NCI-H748 treated with DMSO at 0.1 percent for 48 hours (cell line): ENCODE data around the gene PTER.

Experiments
- DNase-seq: peaks from one replicate; lab custom pipeline; 2025; lab: John Stamatoyannopoulos, UW

Gene PTER, protein sequence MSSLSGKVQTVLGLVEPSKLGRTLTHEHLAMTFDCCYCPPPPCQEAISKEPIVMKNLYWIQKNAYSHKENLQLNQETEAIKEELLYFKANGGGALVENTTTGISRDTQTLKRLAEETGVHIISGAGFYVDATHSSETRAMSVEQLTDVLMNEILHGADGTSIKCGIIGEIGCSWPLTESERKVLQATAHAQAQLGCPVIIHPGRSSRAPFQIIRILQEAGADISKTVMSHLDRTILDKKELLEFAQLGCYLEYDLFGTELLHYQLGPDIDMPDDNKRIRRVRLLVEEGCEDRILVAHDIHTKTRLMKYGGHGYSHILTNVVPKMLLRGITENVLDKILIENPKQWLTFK

DNA sequence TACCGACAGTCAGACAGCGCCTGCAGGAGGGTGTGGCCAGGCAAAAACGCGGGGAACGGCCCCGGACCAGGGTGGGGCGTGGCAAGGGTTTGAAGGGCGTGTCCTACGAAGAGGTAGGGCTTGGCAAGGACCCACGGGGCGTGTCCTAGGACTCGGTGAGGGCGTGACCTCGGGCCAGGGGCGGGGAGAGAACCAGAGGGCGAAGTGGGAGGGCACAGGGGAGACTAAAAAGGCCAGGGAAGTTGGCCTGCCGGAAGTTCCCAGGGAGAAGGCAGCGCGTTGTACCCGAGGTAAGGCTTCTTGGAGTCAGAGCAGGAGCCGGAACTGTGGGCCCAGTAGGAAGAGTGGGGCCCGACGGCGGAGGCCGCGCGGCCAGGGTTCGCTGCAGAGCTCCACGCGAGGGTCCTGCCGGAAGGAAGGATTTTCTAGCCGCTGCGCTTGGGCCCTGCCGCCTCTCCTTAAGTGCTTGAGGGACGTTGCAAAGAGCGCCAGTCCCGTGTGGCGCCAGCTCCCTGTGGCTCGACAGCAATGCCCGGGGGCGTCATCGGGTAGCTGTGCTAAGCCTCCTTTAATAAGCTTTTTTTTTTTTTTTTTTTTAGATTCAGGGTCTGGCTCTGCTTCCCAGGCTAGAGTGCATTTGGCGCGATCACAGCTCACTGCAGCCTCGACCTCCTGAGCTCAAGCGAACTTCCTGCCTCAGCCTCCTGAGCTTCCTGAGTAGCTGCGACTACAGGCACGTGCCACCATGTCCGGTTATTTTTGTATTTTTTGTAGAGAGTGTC lies at the start of gene PTER:
PTER (plus strand) TSS at position 253 of the 782 bp plus-strand sequence. CDS start 47,375 bp downstream, outside the sequence.
- DNase-seq, result peak; percentile 78

DNA sequence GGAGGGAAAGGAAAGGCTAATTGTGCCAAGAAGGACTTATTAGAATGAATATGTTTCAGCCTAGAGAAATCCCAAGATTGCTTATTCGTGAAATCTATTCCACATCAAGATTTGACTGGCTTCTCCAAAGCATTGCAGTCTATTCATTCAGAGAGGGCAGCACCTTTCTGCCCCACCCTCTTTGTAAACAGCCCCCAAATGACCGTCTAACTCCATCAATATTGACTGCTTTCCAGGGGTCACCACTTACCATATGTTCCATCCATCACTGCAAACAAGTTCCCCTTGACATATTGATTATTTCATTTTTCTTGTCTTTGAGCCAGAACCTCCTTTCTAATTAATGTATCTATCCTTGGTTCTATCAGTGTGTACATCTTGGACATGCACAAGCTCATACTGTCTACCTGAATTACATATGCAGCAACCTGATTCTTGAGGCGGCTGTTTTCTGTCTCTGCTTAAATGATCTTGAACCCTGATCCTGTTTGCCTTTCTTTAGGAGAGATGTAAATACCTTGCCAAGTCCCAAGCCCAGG lies 44.2 kb upstream of the PTER start:
- DNase-seq, result peak; percentile 51

DNA sequence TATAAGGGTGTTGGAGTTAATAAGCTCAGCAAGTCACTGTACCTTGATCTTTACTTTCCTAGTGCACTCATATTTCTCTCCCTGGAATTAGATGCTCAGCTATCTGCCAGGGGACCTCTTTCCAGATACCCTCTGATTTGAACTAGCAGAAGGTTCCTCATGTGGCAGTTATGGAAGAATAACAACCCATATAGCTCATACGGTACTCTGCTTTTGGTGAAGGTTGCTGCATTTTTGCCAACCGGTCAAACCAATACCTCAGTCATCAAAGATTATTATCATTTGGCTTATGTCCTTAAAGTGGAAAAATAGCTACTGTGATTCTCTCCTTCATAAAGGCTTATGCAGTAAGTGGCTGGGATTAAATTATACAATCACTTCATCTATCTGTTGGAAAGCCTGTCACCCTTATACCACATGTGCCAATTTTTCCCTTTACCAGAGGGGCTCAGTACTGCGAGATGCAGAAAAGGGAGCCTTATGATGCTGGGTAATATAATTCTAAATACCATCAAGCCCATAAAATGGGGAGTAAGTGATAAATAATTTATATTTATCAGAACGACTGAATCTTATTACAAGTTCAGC lies 43.4 kb upstream of the PTER start:
- DNase-seq, result no peak

DNA sequence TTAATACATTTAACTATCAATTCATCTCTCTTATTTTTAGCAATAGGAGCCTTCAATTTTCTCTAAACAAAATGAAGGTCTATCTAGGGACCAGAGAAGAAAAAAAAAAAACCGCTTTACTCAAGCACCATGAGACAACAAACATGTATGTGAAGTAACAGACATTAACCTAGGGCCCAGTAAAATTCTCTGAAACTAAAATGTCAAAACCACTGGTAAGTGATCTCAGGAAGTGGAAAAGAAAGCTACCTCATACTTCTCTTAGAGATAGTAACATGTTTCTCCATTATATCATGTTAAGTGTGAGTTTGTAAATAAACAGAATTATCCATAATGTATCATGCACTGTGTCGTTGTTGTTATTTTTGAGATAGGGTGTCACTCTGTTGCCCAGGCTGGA lies 35.4 kb upstream of the PTER start:
- DNase-seq, result no peak

DNA sequence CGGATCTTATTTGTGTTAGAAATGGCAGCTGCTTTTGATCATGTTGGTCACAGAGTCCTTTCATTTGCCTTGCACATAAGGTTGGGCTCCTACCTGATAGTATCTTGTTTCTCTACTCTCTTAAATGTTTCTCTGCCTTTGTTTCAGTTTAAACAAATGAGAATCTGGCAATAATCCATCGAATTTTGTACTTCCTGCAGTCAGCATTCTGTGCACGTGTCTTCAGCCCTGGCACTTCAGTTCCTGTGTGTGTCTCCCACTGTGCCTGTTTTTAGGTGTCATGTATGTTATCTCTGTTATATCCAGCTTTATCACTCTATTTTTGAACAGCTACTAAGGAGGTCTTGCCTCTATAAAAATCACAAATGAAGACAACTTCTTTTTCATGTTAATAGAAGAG lies 28.4 kb upstream of the PTER start:
- no peak for DNase-seq

DNA sequence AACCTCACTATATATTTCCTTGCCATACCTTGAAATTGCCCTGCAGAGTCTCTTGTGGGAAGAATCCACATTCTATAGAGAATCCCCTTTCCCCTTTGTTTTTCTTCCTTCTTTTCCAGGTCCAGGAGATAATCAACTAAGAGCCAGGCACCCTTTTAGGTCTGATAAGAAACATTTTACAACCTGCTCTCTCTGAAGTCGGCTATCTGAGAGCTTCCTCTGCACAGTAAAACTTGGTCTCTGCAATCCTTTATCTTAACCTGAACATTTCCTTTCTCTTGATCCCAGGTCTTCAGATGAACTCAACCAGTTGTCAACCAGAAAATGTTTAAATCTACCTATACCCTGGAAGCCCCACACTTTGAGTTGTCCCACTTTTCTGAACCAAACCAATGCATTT lies 19.5 kb upstream of the PTER start:
- DNase-seq, result no peak

DNA sequence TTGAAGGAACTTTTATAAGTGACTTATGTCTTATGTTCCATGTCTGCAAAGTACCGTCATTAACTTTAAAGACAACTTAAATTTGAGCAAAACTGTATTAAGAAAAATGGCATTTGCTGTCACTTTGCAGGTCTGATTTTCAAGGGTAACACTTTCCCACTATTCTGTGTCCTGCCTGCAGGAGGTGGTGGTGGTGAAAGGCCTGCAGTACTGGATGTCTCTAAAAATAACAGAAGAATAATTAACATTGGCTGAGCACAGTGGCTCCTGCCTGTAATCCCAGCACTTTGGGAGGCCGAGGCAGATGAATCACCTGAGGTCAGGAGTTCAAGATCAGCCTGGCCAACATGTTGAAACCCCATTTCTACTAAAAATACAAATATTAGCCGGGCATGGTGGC lies 13.2 kb upstream of the PTER start:
- no peak for DNase-seq

DNA sequence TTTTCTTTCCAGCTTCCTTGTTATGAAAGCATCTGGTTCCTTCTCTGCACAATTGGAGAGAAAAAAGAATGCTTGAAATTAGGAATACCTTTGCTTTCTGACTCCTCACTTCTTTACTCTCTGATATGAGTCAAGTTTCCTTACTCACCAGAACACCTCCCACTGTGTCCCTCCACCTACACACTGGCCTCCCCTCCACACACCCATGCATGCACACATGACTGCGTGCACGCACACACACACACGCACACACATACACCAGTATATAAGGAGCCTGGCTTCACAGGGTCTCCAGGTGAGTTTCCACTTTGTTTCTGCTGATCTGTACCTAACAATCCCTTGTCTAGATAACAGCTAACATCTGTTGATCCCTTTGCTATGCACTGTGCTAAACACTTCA lies 11.4 kb upstream of the PTER start:
- DNase-seq, result no peak

DNA sequence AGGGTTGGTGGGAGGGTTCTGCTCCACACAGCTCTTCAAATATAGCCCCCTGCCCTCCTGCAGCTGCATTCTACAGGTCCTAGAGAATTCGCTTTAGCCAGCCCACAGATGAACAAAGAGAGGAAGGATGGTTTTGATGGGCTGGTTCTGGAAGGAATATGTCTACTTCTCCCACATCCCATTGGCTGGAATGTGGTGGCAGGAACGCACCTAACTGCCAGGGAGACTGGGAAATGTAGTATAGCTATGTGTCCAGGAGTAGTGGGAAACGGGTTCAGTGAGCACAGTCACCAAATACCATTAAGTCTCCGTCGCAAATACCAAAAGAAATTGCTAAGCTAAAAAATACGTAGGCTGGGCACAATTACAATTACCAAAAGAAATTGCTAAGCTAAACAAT lies 7.3 kb upstream of the PTER start:
- no peak for DNase-seq

DNA sequence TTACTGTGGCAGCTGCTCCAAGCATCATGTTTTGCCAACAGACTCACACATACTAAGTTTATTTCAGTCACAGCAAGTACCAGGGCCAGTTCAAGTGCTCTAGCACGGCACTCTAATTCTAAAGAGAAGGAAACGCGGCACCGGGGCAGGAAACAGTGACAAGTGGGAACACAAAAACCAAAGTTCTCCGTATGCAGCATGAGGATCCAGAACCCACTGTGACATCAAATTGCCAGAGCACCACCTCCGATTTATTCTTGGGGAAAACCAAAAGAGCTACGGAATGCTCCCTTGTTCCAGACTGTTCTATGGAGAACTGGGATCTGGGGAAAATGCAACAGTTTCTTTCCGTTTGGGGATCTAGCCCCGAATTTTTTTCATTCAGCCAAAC lies 448 bp upstream of the PTER start:
- no peak for DNase-seq

DNA sequence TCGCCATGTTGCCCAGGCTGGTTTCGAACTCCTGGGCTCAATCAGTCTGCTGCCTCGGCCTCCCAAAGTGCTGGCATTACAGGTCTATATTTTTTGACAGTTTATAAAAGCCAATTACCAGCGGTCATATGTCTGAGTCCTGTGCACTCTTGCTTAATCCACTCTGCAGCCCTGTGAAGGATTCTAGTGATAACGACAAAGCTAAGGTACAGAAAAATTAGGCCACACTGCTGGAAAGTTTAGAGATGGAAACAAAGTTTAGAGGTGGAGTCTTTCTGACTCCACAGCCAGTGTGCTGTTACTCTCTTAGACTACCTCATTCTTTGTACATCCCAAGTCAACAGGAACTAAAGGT lies 707 bp downstream of the PTER start:
- DNase-seq, result no peak

DNA sequence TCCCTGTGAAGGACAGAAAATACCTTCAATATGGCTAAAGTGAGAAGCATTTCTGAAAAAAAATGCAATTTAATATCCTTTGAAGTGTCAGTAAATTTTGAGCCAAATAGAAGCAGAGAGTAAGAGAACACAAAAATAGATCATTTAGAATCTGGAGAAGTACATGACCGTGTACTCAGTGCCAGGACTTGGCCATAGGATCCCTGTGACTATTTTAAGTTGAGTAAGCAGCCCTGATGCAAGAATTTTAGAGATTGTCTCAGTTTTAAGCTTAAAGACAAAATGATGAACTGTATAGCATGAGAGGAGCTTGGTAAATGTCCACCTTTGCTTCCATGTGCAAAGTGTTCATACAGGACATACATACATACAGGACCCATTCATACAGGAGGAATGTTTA lies 2.5 kb downstream of the PTER start:
- DNase-seq, result no peak

DNA sequence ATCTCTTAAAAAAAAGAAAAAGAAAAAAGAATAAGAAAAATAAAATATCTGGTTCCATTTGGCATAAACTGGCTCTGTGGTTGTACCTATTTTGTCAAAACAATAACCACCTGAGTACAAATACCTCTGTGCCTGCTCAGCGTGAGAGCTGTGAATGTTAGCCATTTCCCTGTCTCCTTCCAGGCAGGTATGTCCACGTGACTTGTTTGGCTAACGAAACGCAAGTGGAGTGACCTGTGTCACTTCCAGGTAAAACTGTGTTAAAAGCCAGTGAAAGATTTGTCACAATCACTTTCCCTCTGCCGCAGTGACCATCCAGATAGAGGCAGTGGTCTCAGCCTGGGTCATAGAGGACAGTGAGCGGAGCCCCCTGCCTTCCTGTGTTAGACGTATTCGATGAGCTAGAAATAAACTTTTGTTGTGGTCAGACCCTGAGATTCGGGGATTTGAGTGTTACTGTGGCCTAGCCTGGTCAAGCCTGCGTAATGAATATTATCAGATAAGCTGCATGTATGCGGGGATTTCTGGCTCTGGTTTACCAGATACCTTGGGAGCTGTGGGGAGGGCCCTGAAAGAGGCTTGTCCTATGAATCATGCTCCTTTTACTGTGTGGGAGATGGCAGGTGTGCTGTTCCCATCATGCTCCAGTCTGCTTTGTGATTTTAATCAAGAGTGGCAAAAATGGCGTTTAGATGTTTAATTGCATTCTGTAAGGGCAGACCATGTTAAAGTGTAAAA lies 3.8 kb downstream of the PTER start:
- no peak for DNase-seq

DNA sequence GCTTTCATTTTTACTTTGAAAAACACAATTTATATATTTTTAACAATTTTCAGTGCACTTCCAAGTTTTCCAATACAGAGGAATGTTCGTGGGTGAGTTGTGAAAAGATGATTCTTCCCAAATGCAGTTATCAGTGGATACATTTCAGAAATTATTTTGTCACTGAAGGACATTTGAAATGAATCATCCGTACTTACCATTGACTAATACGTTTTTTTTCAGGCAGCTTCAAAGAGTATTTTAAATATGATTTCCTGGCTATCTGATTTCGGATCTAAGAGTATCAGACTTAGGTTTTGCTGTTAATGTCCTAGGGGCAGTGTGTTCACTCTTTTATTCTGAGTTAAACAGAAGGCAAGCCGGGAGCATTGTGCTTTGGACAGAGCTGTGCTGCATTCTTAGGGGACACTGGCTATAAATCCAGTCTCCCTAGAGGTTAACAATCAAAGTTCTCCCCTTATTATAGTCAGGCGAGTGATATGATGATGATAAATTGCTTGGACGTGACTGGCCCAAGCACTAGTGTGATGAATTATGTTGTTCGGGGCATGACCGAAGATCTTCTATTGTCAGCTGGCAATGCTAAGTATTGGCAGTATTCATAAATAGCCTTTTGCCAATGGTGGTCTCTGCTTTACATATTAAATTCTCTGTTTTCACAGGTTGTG lies 4.5 kb downstream of the PTER start:
- no peak for DNase-seq

DNA sequence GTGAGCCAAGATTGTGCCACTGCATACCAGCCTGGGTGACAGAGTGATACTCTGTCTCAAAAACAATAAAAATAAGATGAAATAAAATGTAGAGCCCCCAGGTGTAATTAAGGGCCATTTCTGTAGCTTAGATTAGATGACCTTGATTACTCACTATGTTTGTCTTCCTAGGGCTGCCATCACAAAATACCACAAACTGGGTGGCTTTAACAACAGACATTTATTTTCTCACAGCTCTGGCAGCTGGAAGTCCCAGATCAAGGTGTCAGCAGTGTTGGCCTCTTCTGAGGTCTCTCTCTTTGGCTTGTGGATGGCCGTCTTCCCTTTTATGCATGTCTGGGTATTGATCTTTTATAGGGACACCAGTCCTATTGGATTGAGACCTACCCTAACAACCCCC lies 6.1 kb downstream of the PTER start:
- no peak for DNase-seq

DNA sequence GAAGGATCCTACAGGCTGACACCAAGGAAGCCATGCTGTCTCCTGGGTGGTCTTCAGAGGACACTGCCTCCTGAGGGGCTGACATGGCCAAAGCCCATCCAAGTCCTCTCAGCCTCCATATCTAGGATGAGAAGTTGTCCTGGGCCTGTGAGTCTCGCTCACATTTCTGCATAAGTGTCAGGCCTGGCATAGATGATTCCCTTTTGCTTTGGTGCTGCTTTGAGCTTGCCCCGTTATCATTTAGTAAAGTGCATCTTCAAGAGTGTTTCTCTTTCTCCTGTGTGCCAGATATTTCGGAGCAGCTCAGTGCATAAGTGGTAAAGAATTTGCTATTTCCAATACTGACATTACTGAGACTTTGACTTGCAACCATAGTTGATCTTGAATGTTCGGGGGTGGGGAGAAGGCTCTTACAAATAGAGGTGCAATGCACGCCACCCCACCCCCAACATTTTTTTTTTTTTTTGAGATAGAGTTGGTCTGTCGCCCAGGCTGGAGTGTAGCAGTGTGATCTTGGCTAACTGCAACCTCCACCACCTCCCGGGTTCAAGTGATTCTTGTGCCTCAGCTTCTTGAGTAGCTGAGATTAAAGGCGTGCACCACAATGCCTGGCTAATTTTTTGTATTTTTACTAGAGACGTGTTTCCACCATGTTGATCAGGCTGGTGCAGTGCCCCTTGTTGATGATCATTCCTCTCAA lies 9.1 kb downstream of the PTER start:
- DNase-seq, result no peak

DNA sequence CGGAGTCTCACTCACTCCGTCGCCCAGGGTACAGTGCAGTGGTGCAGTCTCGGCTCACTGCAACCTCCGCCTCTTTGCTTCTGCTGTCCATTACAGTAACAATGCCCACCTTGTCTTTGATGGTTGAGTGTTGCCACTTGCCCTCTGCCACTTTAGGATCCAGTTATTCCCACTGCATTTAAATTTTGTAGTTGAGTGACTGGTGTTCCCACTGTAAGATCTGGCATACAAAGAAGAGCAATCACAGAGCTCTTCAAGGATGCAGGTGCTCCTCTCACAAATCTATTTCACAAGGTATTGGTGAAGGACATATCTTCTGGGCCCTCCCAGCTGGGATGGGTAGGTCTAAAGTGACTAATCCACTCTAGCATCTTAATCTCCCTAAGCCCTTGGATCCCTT lies 12.6 kb downstream of the PTER start:
- DNase-seq, result no peak

DNA sequence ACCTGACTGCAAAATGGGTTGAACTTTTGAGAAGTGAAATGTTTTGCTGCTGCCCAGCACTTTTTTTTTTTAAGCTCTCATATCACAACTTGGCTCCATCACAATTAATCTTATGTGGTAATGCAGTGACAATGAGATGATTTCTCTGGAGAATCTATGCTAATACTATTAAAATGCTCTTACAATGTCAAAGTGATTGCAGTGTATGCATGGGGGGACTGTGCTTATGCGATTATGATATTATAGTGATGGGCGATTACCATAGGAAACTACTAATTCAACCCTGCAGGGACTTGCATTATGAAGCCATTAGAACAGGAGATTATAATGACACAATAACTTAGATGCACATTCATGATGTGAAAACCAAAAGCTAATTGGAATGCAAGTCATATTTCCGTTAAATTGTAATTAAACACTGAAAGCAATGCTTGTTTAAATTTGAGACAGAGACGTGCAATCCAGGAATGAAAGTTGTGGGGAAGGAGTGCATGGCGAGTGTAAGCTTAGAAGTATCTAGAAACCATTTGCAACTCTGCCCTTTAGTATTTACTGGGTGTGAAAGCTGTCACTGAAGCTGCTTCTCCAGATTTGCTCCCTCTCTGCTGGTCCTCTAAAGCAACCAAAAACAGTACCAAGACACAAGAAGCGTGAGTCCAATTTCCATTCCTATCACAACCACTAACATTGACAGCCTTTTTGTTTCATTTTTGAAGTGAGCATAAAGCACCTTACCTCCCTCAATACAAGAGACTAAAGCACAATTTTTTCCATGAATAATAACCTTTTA lies 21.6 kb downstream of the PTER start:
- no peak for DNase-seq

DNA sequence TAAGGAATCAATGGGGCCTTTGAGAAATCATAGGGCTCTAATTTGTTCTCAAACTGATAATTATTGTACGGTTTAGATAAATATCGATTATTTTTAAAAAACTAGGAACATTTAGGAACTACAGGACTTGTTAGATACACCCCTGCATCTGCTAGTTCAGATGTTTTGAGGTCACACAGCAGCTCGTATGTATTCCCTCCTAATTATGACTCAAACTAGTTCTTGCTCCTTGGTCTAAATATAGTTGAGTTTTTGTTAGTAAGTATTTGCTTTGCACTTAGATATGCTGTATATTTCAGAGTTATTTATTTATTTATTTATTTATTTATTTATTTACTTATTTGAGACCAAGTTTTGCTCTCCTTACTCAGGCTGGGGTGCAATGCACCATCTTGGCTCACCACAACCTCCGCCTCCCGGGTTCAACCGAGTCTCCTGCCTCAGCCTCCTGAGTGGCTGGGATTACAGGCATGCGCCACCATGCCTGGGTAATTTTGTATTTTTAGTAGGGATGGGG lies 22.7 kb downstream of the PTER start:
- DNase-seq, result no peak

DNA sequence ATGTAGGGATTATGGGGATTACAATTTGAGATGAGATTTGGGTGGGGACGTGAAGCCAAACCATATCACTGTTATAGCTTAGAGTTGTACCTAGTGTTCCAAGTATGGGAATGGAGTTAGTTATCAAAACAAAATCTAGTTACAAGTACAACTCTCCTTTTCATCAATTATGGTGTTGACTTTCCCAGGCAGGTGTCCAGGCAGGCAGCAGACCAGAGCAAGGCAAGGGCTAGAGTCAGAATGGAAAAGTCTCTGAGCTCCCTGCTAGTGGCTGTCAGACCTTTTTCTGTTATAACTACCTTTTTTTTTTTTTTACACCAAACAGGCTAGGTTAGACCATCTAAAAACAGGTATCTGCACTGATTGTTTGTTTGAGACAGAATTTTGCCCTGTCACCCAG lies 29.2 kb downstream of the PTER start:
- DNase-seq, result no peak
